ENCODE data around the gene NFATC4.

The NFATC4 gene

DNA sequence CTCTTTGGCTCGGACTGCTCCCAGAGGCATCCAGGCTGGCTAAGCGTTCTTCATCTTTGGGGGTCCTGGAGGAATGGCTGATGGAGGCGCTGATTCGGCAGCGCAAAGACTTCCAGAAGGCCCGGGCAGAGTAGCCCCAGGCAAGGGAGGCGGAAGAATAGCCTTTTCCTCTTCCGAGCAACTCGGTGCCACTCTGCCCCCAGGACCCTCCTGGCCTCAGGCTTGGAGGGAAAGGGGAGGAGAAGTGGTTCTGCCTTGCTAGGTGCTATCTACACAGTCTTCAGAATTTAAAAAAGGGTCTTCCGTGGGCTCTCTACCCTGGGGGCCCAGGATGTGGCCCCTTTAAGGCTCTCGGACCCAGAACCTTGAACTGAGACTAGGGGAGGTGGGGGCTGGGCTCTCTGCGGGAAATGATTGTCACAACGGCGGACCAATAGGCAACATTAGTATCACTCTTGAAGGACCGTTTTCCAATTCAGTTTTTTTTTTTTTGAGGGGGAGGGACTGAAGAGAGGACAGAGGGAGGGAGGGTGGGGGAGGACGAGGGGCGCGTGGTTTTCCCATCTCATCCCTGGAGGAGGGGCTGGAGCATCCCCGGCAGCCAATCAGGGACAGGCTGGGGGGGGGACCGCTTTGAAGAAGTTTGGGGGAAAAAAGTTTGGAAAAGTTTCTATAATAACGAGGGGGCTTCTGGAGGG, at the start of gene NFATC4:
Gene NFATC4, plus strand, starts transcription at position 671 of the 698 bp plus-strand sequence. CDS start 157 bp downstream, outside the sequence.
- DNase-seq, result peak; percentile 97 to 99

DNA sequence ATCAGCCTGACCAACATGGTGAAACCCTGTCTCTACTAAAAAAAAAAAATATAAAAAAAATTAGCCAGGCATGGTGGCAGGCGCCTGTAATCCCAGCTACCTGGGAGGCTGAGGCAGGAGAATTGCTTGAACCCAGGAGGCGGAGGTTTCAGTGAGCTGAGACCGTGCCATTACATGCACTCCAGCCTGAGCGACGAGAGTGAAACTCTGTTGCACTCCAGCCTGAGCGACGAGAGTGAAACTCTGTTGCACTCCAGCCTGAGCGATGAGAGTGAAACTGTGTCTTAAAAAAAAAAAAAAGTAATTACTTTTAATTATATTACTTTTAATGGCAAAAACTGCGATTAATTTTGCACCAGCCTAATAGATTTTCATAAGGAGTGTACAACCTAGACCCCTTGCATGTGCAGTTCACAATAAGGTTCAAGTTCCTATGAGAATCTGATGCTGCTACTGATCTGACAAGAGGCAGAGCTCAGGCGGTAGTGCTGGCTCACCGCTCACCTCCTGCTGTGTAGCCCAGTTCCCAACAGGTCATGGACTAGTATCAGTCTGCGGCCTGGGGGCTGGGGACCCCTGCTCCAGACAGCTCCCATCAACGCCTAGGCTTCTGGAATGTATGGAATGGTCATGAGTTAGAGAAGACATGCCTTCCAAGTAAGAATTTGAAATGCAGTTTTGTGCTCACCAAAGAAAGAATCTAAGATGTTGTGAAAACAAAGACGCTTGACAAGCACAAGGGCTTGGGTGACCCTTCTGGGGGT, 46.6 kb upstream of the NFATC4 start:
- no peak for DNase-seq

DNA sequence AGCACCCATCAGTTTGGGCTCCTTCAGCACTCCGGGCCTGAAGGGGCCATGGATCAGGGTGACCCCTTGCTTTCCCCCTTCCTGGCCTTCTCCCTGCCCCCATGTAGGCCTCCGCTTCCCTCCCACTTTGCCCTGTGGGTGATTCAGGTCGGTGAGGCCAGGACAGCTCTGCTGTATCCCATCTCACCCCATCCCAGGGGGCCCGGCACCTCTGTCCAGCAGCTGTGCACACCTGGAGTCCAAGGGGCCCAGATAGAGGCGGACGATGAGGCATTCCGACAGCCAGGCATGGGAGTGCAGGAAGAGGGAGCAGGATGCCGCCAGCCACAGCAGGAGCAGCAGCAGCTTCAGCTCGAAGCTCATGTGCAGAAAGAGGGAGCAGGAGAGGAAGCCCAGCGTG, 45.3 kb upstream of the NFATC4 start:
- no peak for DNase-seq

DNA sequence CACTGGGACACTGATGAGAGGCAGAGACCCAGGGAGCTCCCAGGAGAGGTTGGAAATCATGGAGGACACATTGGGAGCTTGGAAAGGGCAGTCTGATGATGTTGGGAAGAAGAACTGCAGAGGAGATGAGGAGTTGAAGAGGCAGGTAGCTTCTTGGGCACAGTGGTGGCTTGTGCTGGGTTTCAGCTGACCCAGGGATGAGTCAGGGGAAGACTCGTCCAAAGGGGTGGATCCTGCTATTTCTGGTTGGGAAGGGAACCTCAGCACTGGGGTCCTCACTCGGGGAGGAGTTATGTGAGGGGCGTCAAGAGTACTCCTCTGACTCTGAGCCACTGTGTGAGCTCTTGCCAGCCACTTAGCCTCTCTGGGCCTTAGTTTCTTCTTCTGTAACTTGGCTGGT, 44.6 kb upstream of the NFATC4 start:
- DNase-seq, result no peak

DNA sequence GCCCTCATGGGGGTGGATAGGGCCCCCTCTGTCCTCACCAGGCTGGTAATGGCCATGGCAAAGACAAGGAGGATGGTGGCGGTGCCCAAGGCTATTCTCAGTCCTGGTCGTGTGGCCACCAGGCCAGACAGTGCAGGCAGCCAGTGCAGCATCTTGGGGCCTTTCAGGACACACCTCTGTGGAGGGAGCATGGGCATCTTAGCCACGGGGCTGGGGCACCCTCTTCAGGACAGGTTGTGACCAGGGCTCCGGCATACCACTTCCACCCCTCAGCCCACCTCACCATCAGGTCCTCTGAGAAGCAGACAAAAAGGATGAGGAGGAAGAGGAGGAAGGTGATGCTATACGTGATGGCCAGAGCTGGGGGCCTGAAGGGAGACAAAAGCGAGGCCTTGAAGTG, 44.0 kb upstream of the NFATC4 start:
- DNase-seq, result no peak

DNA sequence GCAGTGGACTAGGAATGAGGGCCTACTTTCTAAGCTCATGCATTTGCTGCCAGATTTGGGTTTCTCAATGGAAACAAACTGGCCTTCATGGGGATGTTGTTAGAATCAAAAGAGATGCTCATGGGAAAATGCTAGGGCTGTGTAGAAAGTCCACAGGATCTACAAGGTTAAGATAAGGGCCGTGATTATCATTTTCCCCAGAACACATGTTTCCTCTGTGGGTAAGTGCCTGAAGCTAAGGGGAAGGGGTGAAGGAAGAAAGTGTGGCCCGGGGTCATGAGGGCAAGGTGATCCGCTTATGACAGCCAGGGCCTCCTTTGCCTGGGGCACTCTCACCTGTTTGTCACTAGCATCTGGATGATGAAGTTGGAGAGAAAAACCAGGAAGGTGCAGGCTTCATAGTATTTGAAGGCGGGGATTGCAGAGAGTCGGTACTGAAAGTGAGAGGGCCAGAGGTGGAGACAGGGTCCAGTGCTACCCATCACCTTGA, 42.9 kb upstream of the NFATC4 start:
- DNase-seq, result no peak

DNA sequence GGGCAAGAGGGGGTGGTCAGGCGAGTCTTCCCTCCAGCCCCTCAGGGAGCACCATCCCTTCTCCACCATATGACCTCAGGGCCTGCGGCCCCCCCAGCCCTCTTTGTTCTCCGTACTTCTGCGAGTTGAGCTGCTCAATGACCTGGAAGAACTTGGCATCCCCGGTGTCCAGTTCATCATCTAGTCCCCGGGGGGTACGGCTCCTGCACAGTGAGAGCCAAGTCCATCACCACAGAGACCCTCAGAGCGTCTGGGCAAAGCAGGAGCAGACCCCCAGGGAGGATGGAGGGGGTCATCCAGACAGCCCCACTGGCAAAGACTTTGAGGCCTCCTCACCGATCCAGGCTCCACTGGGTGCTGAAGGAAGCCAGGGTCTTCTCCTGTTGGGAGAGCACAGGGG, 42.0 kb upstream of the NFATC4 start:
- no peak for DNase-seq

DNA sequence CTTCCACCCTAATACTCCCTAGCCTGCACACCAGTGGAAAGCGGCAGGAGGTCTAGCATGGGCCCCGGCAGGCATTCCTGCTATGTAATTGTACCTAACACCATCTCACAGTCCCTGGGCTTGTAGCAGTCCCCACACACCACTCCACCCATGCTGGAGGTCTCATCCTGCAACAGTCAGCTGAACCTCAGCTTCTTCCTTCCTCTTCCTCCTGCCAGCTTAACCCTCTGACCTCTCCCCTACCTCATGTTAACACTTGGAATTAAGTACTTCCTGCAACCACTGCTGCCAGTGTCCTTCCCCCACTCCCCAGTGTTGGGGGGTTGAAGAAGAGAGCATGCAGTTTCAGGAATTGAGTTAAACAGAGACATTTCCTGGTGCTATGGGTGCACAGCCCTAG, 40.7 kb upstream of the NFATC4 start:
- no peak for DNase-seq

DNA sequence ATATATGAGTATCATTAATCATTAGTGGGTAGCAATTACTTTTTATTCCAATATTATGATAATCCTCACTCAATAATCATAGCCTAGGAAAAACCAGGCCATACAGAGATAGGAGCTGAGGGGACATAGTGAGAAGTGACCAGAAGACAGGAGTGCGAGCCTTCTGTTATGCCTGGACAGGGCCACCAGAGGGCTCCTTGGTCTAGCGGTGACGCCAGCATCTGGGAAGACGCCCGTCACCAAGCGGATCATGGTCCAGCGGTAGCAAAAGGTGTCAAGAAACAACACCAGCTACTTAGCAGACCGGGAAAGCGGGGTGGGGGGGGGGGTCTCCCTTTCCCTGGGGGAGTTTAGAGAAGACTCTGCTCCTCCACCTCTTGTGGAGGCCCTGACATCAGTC, 40.1 kb upstream of the NFATC4 start:
- peak in 1 of 2 experiments; percentile 50 for DNase-seq

DNA sequence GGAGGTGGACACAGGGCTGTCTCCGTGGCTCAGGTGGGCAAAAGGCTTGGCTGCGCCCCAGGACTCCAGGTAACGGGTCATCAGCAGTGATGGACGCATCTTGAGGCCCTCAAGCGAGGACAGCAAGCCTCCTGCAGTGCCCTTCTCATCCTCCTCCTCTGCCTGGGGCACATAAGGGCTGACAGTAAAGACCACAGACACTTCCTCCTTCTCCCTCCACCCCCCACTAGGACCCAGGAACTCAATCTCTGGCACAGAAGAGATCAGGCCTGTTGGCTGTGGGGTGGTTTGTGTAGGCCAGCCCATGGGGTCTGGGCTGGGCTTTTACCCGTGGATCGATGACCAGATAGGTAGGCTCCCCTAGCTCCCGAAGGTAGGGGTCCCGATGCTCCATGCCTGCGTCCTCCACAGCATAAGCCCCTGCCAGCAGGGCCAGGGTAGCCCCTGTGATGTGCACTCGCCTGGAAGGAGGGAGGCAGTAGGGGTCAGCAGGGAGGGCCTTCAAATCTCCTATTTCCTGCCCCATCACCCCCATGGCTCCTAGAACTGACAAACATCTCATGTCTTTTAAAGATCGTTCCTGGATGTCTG, 38.8 kb upstream of the NFATC4 start:
- no peak for DNase-seq

DNA sequence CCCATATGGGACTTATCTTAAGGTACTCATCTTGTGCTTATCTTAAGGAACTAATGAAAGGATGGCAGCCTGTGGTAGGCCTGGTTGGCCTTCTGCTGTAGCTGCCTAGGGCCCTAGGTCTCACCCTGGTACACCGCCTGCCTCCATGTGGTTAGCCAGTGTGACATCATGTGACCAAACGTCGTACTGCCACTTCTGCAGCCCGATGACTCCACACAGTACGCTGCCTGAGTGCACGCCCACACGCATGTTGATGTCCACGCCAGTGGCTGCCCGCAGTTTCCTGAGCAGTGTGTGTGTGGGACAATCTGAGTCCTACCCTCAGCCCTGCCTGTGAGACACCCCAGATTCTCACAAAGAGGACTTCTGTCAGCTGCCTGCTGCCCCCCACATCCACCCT, 38.2 kb upstream of the NFATC4 start:
- DNase-seq, result no peak

DNA sequence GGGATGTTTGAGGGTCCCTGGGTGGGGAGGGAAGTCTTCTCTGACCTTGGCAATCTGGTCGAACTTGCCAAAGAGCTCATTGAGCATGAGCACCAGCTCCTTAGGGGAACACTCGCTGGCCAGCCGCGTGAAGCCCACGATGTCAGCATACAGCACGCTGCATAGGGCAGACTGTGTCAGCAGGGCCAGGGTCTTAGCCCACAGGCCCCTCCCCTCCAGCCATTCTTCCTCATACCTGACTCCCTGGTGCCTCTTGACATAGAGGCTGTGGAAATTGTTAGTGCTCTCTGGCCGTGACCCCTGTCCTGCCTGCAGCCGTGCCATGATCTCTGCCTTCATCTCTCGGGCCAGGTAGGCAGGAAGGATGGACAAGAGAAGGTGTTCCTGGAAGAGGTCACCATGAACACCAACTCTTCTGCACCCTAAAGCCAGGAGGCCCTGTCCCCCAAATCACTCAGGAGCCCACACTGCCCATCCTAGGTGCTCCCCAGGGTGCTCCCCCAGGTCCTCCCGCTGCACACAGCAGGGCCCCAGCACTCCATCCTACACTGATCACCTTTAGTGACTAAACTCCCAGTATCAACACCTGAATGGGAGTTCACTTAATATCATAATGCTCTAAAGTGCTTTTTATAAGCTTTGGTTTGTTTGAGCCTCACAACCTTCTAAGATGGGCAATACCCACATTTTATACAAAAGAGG, 36.9 kb upstream of the NFATC4 start:
- DNase-seq, result no peak

DNA sequence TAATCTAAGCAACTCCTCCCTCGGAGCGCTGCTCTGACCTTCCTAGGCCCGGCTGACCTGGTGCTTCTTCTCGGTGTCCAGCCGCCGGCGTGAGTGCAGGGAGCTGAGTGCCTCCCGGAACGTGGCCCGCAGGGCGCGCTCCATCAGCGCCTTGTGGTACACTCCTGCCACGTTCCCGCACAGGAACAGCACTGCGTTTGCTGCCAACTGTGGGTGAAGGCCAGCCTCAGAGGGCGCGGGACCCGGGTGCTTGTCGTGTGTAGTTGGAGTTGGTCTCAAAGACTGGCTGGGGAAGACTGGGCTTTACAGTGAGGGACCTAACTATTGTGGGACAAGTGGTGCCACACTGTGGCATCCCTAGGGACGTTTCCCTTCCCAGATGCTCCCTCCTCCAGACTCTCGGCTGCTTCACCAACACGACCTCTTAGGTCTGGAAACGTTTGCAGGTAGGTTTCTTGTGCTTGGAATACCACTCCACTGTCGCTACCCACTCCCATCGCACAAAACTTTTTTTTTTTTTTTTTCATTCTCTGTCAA, 36.2 kb upstream of the NFATC4 start:
- peak; percentile 72 to 92 for DNase-seq

DNA sequence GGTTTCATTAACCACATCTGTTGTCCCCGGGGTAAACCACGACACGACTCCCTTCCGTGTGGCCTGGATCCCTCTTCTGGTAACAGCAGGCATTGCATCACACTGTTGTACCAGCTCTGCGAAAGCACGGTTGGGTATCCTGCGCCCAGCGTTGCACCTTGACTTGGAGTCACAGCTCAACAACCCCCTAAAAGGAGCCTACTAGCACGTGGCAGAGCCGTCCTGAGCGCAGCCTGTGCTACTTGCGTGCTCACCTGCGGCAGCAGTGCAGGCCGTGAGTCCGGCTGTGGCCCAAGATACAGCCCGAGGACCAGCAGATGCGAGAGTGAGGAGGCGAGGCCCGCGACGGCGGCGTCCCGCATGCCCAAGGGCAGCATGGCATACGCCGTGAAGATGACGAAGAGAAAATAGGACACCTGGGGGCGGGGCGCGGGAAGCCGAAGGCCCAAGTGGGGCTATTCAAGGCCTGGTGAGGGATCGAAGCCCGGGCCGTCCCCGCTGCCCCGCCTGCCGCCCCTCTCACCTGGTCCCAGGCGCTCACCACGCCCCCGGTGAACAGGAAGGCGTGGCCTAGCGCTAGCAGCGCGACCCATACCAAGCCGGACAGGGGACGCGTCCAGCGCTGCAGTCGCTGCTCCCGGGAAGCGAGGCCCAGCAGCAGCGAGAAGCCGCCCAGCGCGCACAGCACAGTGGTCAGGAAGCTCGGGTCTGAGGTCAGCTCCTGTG, 35.6 kb upstream of the NFATC4 start:
- peak; percentile 80 to 93 for DNase-seq

DNA sequence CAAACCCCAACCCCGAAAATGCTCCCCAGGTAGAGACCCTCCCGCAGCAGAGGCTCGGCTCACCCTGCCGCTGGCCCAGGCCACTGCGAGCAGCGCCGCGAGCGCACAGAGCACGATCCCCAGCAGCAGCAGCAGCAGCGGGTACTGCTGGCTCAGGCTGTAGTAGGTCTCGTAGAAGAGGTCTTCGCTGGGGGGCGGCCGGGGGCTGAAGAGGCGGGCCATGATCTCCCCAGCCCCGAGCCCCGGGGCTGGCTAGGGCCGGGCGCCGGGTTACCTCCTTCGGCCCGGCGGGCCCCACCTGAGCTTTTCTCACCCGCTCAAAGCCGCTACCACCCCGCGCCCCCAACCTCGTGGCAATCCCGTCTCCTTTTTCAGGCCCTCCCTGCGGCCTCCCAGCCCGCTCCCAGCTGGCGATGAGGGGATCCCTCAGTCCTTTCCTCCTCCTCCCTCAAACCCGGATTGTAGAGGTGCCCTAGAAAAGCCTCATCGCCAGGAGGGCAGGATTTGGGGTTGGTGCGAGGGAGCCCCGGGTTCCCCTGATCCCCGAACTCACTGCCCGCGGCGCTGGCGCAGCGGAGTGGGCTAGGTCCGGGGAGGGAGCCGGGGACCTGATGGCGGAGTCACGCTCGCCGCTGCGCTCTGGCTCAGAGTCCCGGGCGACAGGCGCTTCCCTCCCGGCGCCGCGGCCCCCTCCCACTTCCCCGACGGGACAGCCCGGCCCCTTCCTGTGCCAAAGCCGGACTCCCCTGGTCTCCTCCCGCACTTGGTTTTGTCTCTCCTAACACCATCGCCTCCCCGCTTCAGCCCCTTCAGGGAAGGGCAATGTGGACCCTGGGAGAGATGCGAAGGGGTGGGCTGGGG, 33.3 kb upstream of the NFATC4 start, which contains the start of gene ADCY4:
Gene ADCY4, minus strand, starts transcription at position 641 of the 861 bp plus-strand sequence. Its CDS starts 419 bp downstream, at position 222.
- DNase-seq, result peak in 1 of 2 experiments; percentile 69

DNA sequence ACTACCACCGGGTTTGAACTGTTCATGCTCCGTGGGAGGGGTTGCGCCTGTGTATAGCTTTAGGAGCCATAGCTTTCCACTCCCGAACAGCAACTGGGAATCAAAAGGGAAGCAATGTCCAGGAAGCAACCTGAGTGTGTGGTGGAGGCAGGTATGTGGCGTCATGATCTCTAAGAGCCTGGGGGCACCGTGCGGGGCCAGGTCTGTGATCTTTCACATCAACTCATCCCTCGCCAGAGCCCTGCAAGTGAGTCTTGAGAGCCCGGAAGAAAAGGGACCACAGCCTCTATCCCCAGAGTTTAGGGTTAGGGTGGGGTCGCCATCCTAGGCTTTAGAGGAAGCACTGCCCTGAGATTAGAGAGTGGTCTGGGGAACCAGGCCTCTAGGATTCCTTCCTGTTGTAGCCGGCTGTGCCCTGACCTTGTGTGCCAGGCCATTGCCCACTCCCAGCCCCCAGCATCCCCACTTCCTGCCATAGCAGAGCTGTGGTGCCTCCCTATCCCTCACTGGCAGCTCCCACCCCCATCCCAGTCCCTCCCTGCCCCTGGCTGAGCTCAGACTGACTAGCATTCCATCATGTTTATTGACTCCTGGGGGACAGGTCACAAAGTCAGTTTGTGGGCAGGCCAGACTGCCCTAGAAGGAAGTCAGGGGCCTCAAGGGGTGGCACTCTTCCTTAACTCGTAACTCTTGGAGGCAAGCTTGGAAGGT, 32.4 kb upstream of the NFATC4 start:
- no peak for DNase-seq

DNA sequence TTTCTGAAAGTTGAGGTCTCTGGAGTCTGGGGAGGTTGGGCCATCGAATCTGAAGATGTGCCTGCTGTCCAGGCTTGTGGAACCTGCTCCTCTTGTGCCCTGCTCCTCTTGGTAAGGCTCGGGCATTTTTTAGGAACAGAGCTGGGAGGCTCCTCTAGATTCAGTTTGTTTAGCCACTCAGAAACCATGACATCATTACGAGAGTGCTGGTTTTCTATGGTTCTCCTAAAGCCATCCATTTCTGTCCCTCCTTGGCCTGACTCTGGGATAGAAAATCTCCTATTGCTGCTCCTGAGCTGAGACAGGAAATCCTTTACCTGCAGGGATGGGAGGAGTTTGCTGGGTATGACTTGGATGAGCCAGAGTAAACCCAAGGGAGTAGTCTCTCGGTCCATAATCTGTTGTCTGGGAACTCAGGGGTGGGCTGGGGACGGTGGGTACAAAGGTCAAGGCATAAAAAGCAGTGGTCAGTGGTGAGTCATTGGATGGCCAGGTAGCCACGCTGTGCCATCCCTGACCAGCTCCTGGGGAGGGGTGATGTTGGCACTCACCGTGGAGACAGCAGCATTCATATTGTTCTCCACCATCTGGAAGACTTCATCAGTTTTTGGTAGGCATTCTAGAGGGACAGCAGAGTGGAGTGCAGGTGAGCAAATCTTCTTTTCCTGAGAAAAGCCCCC, 30.7 kb upstream of the NFATC4 start:
- no peak for DNase-seq

DNA sequence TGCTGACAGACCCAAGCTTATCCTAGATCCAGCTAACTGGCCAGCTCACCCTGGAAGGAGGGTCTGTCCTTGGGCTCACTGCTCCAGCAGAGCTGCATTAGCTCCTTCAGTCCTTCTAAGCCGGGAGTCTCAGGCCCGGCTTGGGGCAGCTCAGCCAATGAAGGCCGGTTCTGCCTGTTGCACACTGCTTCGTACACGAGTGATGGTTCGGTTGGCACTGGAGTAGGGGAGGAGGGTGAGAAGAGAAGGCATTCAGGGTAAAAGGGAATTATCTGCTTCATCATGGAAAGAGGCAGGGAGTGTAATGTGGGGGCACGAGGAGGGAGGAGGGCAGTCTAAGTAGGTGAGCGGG, 30.2 kb upstream of the NFATC4 start:
- no peak for DNase-seq

DNA sequence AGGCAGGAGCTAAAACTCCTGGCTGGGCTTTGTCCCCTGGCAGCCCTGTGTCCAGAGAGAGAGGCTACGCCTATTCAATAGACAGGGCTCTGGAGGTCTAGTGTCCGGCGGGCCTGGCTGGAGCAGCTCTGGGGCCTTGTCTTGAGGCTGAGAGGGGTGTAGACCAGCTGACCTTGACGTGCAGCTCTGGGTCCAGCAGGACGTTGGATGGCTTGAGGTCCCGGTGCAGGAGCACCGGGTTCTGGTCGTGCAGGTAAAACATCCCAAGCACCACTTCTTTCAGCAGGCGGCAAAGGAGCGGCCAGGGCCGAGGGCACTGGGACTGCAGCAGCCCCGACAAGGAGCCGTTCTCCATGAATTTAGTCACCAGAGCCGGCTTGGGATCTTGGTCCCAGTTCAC, 29.1 kb upstream of the NFATC4 start:
- no peak for DNase-seq
